ENCODE data around the gene GALNT15.

Gene GALNT15

GRCh38 chr3:16279010-16279801 is 104.7 kb downstream of the GALNT15 start:
- H3K4me3 ChIP-seq (ENCODE audit: low read depth, low read length) = no peak overlapping the region

GRCh38 chr3:16280671-16281070 is 106.2 kb downstream of the GALNT15 start:
- no peak overlapping the region for H3K4me3 ChIP-seq (ENCODE audit: low read depth, low read length)
